HuH-7 (cell line): ENCODE results near the gene BPIFB1.

ENCODE experiments used
- DNase-seq: peaks from one replicate; pipeline ENCODE4 v3.0.0; 2011; ENCODE audit warnings: low spot score

The BPIFB1 gene

GRCh38 chr20:33298391-33298790 lies 15.4 kb downstream of the BPIFB1 start:
- DNase-seq = no peak

- peak; percentile 97 for DNase-seq
Observed at GRCh38 chr20:33299111-33299603, 16.1 kb downstream of the BPIFB1 start.

GRCh38 chr20:33301192-33301930 lies 18.3 kb downstream of the BPIFB1 start:
- no peak for DNase-seq

GRCh38 chr20:33303595-33303994 lies 20.6 kb downstream of the BPIFB1 start:
- no peak for DNase-seq

GRCh38 chr20:33304046-33304445 lies 21.0 kb downstream of the BPIFB1 start:
- no peak for DNase-seq

GRCh38 chr20:33305589-33306057 lies 22.6 kb downstream of the BPIFB1 start:
- DNase-seq = no peak

GRCh38 chr20:33306228-33306627 lies 23.2 kb downstream of the BPIFB1 start:
- DNase-seq = no peak

- no peak for DNase-seq
Observed at GRCh38 chr20:33306807-33307206, 23.8 kb downstream of the BPIFB1 start.

- DNase-seq = no peak
Observed at GRCh38 chr20:33308668-33309067, 25.7 kb downstream of the BPIFB1 start.

- DNase-seq = no peak
Observed at GRCh38 chr20:33309631-33310030, 26.6 kb downstream of the BPIFB1 start.

- no peak for DNase-seq
Observed at GRCh38 chr20:33310327-33310899, 27.4 kb downstream of the BPIFB1 start.

GRCh38 chr20:33311011-33311410 lies 28.0 kb downstream of the BPIFB1 start:
- no peak for DNase-seq

- no peak for DNase-seq
Observed at GRCh38 chr20:33311996-33312395, 29.0 kb downstream of the BPIFB1 start.

- DNase-seq = no peak
Observed at GRCh38 chr20:33312583-33312982, 29.6 kb downstream of the BPIFB1 start.

- no peak for DNase-seq
Observed at GRCh38 chr20:33313686-33314314, 30.8 kb downstream of the BPIFB1 start.

- DNase-seq = no peak
Observed at GRCh38 chr20:33316343-33316742, 33.3 kb downstream of the BPIFB1 start.

- no peak for DNase-seq
Observed at GRCh38 chr20:33316958-33317357, 33.9 kb downstream of the BPIFB1 start.

GRCh38 chr20:33317424-33318095 lies 34.5 kb downstream of the BPIFB1 start:
- no peak for DNase-seq

GRCh38 chr20:33318096-33318429 lies 35.0 kb downstream of the BPIFB1 start:
- no peak for DNase-seq

GRCh38 chr20:33320006-33320405 lies 37.0 kb downstream of the BPIFB1 start:
- no peak for DNase-seq

- DNase-seq = no peak
Observed at GRCh38 chr20:33322456-33322855, 39.4 kb downstream of the BPIFB1 start.

- no peak for DNase-seq
Observed at GRCh38 chr20:33323236-33323635, 40.2 kb downstream of the BPIFB1 start.

- no peak for DNase-seq
Observed at GRCh38 chr20:33325350-33325749, 42.3 kb downstream of the BPIFB1 start.
